GM21619 (cell line): ENCODE measurements around the gene AGBL4.

Source experiments
- ATAC-seq: cut with Tn5 transposase; IDR thresholded peaks from one replicate; pipeline ENCODE4 v1.9.1; 2021; ENCODE audit not compliant: unreplicated experiment

Gene AGBL4

GRCh38 chr1:48619539-48619938 lies 1404.2 kb downstream of the AGBL4 start:
- no peak for ATAC-seq

DNA sequence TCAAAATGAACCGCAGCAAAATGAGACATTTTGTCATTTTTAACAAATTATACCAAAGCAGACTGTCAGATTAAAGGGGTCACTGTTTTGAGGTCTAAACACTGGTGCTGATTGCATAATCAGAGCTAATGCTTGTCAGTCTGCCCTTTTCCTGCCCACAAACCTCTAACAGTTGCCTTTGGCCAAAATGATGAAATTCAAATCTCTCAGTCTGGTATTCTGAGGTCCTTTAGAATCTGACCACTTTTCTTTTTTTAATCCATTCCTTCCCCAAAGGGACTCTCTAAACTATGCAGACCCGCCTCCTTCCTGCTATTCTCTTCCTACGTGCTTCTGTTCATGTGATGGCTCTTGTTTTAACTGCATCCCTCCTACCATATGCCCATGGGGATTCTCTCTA lies 1406.5 kb downstream of the AGBL4 start:
- ATAC-seq, result no peak

GRCh38 chr1:48616710-48617109 lies 1407.0 kb downstream of the AGBL4 start:
- no peak for ATAC-seq

GRCh38 chr1:48611841-48612240 lies 1411.9 kb downstream of the AGBL4 start:
- ATAC-seq, result no peak

DNA sequence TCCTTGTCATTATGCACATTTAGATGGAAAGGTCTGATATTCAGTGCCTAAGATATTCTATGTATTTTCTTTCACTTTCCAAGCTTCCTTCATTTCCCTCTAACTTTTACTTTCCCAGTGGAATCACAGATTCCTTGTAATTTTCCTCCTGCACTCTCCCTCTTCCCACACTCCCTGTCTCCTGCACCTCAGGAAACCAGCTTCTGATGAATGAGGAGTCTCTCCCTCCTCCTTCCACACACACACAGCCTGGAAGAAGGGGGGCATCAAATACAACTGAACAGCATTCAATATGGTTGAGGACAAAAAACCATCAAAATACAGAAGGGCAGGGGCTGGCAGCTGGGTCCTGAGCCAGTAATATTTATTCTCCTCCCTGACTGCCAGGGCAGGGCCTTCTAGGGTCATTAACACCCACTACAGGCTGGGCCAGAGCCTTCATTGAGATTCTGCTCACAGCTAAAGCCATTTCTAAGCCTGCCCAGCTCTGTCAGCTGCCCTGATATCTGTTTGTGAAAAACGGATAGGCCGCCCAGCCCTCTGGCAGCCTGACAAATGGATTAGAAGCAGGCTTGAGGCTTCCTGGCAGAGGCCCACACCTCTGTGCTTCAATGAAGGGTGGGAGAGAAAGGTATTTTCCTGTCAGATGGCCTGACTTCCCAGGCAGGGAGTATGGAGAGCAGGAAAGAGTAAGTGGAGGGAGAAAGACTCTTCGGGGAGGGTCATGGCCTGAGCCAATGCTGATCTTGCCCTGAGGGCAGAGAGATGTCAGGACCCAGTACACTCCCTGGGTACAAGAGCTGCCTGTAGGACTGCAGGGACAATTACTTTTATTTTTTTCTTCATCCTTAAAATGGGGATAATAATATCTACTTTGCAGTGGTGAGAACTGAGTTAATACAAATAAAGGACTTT lies 1412.9 kb downstream of the AGBL4 start:
- no peak for ATAC-seq

DNA sequence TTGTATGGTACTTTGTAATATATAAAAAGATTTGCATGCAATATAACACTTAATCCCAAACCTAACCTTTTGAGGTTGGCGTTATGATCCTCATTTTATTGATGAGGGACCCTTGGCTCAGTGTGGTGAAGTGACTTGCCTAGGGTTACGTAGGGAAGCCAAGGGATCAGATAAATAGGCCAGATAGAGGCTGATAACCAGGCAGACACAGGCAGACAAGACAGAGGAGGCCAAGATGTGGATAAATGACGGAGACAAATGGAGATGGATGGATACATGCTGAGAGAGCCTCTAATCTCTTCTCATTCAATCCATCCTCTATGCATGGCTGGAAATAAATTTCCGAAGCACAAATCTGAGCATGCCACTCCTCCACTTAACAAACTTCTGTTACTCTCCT lies 1414.9 kb downstream of the AGBL4 start:
- ATAC-seq, result no peak

GRCh38 chr1:48603222-48603621 lies 1420.5 kb downstream of the AGBL4 start:
- ATAC-seq, result no peak

DNA sequence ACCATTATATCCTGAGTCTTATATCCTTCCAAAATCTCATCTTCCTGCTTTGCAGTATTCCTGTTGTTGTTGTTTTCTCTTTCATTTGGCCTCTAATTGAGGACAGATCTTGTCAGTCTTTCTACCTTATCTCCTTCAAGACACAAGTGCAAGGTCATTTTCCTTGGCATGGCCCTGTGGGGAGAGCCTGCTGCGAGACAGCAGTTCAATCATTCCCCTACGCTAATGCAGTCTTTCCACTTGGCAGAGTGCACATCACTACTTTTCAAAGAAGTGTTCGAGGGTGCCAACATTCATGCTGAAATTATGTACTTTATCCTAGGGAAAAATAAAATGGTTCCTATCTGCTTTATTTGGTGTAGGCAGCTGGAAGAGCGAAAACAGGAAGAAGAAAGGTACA lies 1421.4 kb downstream of the AGBL4 start:
- no peak for ATAC-seq

DNA sequence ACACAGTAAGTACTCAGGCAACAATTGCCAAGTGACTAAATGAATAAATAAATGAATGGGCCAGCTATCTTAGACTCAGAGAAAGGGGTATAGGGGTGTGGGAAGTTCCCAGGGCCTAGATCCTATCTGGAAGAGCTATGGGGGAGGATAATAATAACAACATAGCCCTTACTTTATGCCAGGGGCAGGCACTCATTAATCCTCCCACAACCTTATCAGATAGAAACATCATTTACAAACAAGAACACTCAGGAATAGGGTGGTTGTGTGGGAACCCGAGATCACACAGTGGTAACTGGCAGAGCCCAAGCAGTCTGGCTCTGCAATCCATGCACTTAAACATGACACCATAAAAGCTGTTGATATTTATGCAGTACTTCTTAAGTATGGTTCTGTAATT lies 1423.6 kb downstream of the AGBL4 start:
- no peak for ATAC-seq

DNA sequence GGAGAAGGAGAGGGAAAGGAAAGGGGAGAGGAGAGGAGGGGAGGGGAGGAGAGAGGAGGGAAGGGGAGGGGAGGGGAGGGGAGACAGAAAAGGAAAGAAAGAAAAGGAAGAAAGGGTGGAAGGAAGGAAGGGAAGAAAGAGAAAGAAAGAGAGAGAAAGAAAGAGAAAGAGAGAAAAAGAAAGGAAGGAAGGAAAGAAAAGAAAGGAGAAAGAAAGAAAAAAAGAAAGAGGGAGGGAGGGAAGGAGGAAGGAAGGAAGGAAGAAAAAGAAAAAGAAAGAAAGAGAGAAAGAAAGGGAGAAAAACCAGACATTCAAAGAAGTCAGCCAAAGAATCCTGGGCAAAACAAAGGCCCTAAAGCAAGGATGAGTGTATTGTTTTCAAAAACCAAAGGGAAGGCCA lies 1426.1 kb downstream of the AGBL4 start:
- ATAC-seq, result no peak

DNA sequence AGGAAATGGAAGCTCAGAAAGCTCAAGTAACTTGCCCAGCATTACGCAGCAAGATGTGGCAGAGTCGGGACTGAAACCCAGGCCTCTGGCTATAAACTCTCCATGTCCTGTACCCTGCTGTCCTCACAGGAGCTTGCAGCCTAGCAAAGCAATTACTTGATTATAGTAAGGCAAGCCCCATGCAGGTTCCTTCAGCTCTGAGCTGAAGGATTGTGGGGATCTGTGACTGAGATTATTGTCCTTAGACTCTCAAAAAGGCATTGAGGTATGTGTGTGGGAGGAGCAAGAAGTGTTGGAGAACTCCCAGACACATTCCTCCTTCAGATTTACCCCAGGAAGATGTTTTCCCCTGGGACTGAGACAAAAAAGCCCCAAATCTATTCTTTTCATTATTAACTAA lies 1427.7 kb downstream of the AGBL4 start:
- ATAC-seq, result no peak

DNA sequence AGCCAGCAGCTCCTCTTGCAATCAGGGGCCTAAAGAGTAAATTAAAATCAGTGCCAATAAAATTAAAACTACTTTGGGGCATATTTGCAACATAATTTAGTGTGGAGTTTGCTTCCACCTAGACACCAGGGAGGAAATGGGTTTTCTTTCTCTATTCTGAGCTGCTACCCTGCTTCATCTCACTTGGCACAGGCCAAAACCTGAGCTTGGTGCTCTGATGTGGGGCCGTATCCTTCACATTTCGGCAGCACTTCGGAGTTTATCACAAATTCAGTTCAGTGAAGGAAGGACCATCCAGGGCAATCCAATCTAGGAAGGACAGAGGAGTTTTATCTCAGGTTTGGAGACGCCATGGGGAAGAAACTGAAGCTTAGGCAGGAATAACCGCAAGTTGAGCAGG lies 1428.1 kb downstream of the AGBL4 start:
- no peak for ATAC-seq

- ATAC-seq, result no peak
Observed at GRCh38 chr1:48592330-48592729, 1431.4 kb downstream of the AGBL4 start.

DNA sequence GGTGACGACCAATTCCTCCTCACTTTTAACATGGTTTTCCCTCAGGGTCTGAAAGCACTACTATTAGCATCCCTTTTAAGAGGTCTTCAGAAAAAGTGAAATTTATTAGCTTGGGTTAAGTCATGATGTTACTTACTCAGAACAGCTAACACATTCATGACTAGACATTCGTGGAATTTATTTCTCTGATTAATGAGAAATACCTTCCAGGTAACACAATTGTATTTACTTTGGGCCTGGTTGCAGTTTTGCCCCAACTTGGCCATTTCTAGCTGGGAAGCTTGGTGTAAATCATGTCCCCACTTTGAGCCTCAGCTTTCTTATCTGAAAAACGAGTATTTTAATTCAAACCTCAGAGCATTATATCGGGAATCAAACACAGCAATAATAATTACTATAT lies 1432.6 kb downstream of the AGBL4 start:
- no peak for ATAC-seq

DNA sequence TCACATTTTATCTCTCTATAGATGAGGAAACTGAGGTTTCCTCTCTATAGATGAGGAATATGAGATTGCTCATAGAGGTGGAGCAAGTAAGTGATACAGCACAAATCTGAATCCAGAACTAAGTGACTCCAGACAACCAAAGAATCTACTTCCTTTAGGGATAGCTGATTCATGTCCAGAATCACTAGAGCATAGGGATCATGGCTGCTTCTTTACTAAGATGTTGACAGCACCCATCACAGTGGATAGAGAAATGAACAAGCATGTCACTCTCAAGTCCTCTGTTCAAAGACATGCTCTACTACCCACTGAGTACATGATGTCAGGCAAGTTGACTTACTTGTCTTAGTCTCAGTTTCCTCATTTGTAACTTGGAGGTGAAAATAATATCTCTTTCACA lies 1435.7 kb downstream of the AGBL4 start:
- ATAC-seq, result no peak

DNA sequence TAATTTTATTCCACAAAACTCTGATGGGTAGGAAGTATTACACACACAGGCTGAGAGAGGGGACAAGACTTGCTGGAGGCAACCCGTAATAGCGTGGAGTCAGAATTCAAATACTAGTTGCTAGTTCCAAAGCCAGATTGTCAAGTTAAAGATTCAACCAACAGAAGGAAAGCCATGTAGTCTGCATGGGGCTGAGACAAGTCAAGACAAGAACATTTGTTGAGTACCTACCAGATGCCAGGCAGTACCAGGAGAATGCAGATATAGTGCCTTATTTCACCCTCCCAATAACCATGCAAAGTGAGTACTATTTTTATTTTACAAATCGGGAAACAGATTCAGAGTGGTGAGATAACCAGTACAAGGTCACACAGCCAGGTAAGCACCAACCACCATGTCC lies 1441.3 kb downstream of the AGBL4 start:
- ATAC-seq, result no peak

GRCh38 chr1:48581270-48581669 lies 1442.5 kb downstream of the AGBL4 start:
- ATAC-seq, result no peak

DNA sequence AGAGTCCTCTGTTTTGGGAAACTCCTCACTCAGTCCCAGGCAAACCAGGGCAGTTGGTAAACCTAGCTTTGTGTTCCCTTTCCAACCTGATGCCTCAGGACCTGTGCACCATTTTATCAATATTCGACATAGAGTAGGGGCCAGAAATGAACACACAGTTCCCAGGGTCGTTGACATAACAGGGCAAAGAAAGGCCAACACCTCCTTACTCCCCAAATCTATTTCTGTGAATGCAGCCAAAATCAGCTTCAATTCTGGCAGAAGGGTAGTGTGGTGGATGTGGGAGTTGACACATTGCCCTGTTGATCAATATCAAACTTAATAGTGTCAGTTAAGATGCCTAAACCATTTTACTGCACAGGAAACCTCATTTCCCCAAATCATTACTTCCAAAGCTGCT lies 1447.2 kb downstream of the AGBL4 start:
- no peak for ATAC-seq

GRCh38 chr1:48572646-48573258 lies 1451.0 kb downstream of the AGBL4 start:
- peak; percentile 85 for ATAC-seq

DNA sequence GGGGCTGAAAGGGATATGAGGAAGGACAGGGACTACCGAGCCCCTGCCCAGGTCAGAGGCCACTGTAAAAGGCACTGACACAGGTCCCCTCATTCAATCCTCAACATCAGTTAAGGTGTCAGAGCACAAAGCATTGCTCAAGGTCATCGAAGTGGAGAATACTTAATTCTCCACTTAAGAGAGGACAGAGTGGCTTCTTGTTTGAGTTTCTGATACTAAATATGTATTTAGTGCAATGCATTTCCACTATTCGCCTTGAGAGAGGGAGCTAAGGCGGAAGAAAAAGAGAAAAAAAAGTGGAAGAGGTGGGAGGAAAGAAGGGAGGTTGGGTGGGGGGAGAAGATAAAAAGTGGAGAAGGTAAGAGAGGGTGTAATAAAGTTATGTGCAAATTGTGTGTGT lies 1451.6 kb downstream of the AGBL4 start:
- ATAC-seq, result no peak

- no peak for ATAC-seq
Observed at GRCh38 chr1:48571303-48571987, 1452.3 kb downstream of the AGBL4 start.

- no peak for ATAC-seq
Observed at GRCh38 chr1:48570568-48570967, 1453.2 kb downstream of the AGBL4 start.
